RWPE1 (cell line): ENCODE results near the gene ARHGEF12.
A peak's percentile ranks its signal among the peaks of the same experiment; 100 is the strongest.

Experiments used
- CTCF ChIA-PET: fragments of 350-600 bp; sonication (Branson Sonifier 250); formaldehyde crosslinking; extraction: SDS; loops from one replicate; lab custom pipeline; 2021; lab: Yijun Ruan, JAX
- POLR2A ChIA-PET: fragments of 400-600 bp; formaldehyde crosslinking; extraction: SDS; loops from one replicate; lab custom pipeline; 2020; ENCODE audit warnings: antibody characterized with exemption; ENCODE audit not compliant: low non-redundant PET; lab: Yijun Ruan, JAX
- DNase-seq: peaks from one replicate; pipeline ENCODE4 v3.0.0; 2012; ENCODE audit warnings: low spot score
- H3K27ac ChIP-seq: fragments of 450-650 bp; 2 replicates; pipeline ENCODE4 v1.5.1; 2017
- CTCF ChIP-seq: fragments of 450-650 bp; conservative IDR thresholded peaks from 2 replicates; pipeline ENCODE4 v1.5.1; 2017; ENCODE audit warnings: low read depth, mild to moderate bottlenecking

Gene ARHGEF12

GRCh38 chr11:120425527-120425926 lies 89.3 kb downstream of the ARHGEF12 start:
- POLR2A ChIA-PET: no interaction called here
- CTCF ChIA-PET: no interaction called here
- TF ChIP-seq CTCF: no peak
- no peak for DNase-seq
- H3K27ac ChIP-seq: no peak overlapping the region

GRCh38 chr11:120430146-120430545 lies 93.9 kb downstream of the ARHGEF12 start:
- ChIA-PET POLR2A (no interaction called here), CTCF (interaction anchor here (0.6 kb wide), 1 partner anchor 9 kb away, joined by 4 read pairs; no protein-coding TSS in a partner anchor)
- no peak overlapping the region for H3K27ac ChIP-seq
- DNase-seq: no peak
- no peak for TF ChIP-seq CTCF

GRCh38 chr11:120431633-120432032 lies 95.4 kb downstream of the ARHGEF12 start:
- CTCF ChIA-PET: interaction anchor here (0.7 to 1.3 kb wide), 4 partner anchors 9 to 128 kb away, joined by 3 to 4 read pairs (median 4); no protein-coding TSS in a partner anchor
- TF ChIP-seq CTCF: peak; percentile 53
- DNase-seq: peak; percentile 34
- POLR2A ChIA-PET: no interaction called here
- H3K27ac ChIP-seq: no peak overlapping the region

- TF ChIP-seq CTCF: no peak
- CTCF ChIA-PET: interaction anchor here (0.7 to 1.3 kb wide), 5 partner anchors 8 to 129 kb away, joined by 3 to 4 read pairs (median 3); no protein-coding TSS in a partner anchor
- DNase-seq: peak; percentile 82
- POLR2A ChIA-PET: no interaction called here
- no peak overlapping the region for H3K27ac ChIP-seq
Measured at GRCh38 chr11:120432056-120433018, 96.1 kb downstream of the ARHGEF12 start.

- ChIA-PET CTCF (no interaction called here), POLR2A (no interaction called here)
- no peak for TF ChIP-seq CTCF
- DNase-seq: no peak
- no peak overlapping the region for H3K27ac ChIP-seq
Measured at GRCh38 chr11:120441592-120441991, 105.4 kb downstream of the ARHGEF12 start.

GRCh38 chr11:120442031-120442430 lies 105.8 kb downstream of the ARHGEF12 start:
- TF ChIP-seq CTCF: no peak
- ChIA-PET POLR2A (no interaction called here), CTCF (no interaction called here)
- no peak for DNase-seq
- no peak overlapping the region for H3K27ac ChIP-seq
